Measurements from ENCODE around the gene PREP. TPM values are rescaled to one million over a fixed set of nuclear protein-coding genes. Genes with fewer than 3 reads are reported as not detected.
"Not testable (repeated sequence)": the region's sequence is repeated elsewhere in the genome, so short reads cannot be mapped to it uniquely, and the experiment has no call there.

PREP gene
- polyA plus RNA-seq, 1 of the 3 experiments (the other 2 are of a cell fraction) = 20.9 TPM

- peaks cover 11 to 21% of the 10 kb centered on the region in 2 experiments for H3K36me3 ChIP-seq (replicated peaks in 1 of 2; ENCODE audit: control insufficient read depth in 1 of 2, insufficient read depth in 2 of 2, low read length in 1 of 2)
- H3K4me1 ChIP-seq (ENCODE audit: control insufficient read depth in 1 of 2, insufficient read depth in 2 of 2, low read depth in 1 of 2, low read length in 1 of 2) = peaks cover 6 to 18% of the 10 kb centered on the region in 2 experiments
- H3K4me2 ChIP-seq = 0 out of 2 replicates have a peak overlapping the region, but pooled peaks have one; percentile 9
- TF ChIP-seq EP300 (IDR thresholded peaks at IDR 0.05; ENCODE audit: borderline replicate concordance in 1 of 2, low read depth in 1 of 2, low read length in 1 of 2) = no peak
- H3K79me2 ChIP-seq (ENCODE audit: insufficient read depth) = peaks cover 10% of the 10 kb centered on the region; the same call in 1 of the 2 replicates
- CTCF ChIA-PET = interaction anchor here (0.6 to 2.9 kb wide), 3 partner anchors 15 to 209 kb away, joined by 3 to 17 read pairs (median 3); no protein-coding TSS in a partner anchor
- H2AFZ ChIP-seq (ENCODE audit: low read depth) = no peak overlapping the region
- WGBS (ENCODE audit: low lambda C conversion rate) = 86% methylated on average over 4 of the region's 4 CpGs
- H3K9me3 ChIP-seq = no peaks in the 10 kb centered on the region
- POLR2A ChIA-PET = no interaction called here
- H3K9ac ChIP-seq = no peak overlapping the region
- H3F3A ChIP-seq (replicated peaks; ENCODE audit: insufficient read depth) = peaks cover 22% of the 10 kb centered on the region
- H3K4me3 ChIP-seq (ENCODE audit: low read depth in 2 of 2, low read length in 1 of 2) = no peak overlapping the region
- H4K20me1 ChIP-seq (ENCODE audit: insufficient read depth) = no peaks in the 10 kb centered on the region
- peak overlapping the region; percentile 40 to 67; a peak in 3 of 4 replicates for H3K27ac ChIP-seq (ENCODE audit: low read depth in 2 of 2, low read length in 1 of 2)
- H3K9me2 ChIP-seq = no peaks in the 10 kb centered on the region
- H3K27me3 ChIP-seq (ENCODE audit: insufficient read depth) = no peaks in the 10 kb centered on the region
- DNase-seq = no peak
Observed at GRCh38 chr6:105345506-105345905, 57.4 kb downstream of the PREP start.

GRCh38 chr6:105344881-105345370 is 58.0 kb downstream of the PREP start:
- no peak overlapping the region for H3K9ac ChIP-seq
- H3K9me2 ChIP-seq = no peaks in the 10 kb centered on the region
- POLR2A ChIA-PET = interaction anchor here (0.7 kb wide), 1 partner anchor 11 kb away, joined by 5 read pairs; no protein-coding TSS in a partner anchor
- no peak overlapping the region for H3K4me3 ChIP-seq (ENCODE audit: low read depth in 2 of 2, low read length in 1 of 2)
- no peaks in the 10 kb centered on the region for H4K20me1 ChIP-seq (ENCODE audit: insufficient read depth)
- no peak for TF ChIP-seq FOXM1 (IDR thresholded peaks at IDR 0.05; ENCODE audit: low read depth)
- TF ChIP-seq PBX3 (IDR thresholded peaks at IDR 0.05) = no peak
- no peak for TF ChIP-seq ZBTB33 (IDR thresholded peaks at IDR 0.05; ENCODE audit: borderline replicate concordance, low read depth)
- TF ChIP-seq TCF12 (IDR thresholded peaks at IDR 0.05) = no peak
- TF ChIP-seq MEF2A (IDR thresholded peaks at IDR 0.05; ENCODE audit: borderline replicate concordance, low read depth) = no peak
- no peak for TF ChIP-seq EZH2phosphoT487 (IDR thresholded peaks at IDR 0.05; ENCODE audit: borderline replicate concordance, low read depth)
- TF ChIP-seq GABPA (IDR thresholded peaks at IDR 0.05; ENCODE audit: low read depth) = no peak
- TF ChIP-seq EP300 (IDR thresholded peaks at IDR 0.05; ENCODE audit: borderline replicate concordance in 1 of 2, low read depth in 1 of 2, low read length in 1 of 2) = no peak
- TF ChIP-seq CHD2 (IDR thresholded peaks at IDR 0.05; ENCODE audit: low read length, partially characterized antibody) = no peak
- peaks cover 6 to 18% of the 10 kb centered on the region in 2 experiments for H3K4me1 ChIP-seq (ENCODE audit: control insufficient read depth in 1 of 2, insufficient read depth in 2 of 2, low read depth in 1 of 2, low read length in 1 of 2)
- DNase-seq = no peak
- peaks cover 22% of the 10 kb centered on the region for H3F3A ChIP-seq (replicated peaks; ENCODE audit: insufficient read depth)
- WGBS (ENCODE audit: low lambda C conversion rate) = 94% methylated on average over 2 of the region's 2 CpGs
- no peaks in the 10 kb centered on the region for H3K27me3 ChIP-seq (ENCODE audit: insufficient read depth)
- H2AFZ ChIP-seq (ENCODE audit: low read depth) = no peak overlapping the region
- CTCF ChIA-PET = interaction anchor here (0.7 to 2.9 kb wide), 3 partner anchors 18 to 257 kb away, joined by 3 to 17 read pairs (median 4); no protein-coding TSS in a partner anchor
- H3K79me2 ChIP-seq (ENCODE audit: insufficient read depth) = peaks cover 10% of the 10 kb centered on the region; the same call in 1 of the 2 replicates
- H3K27ac ChIP-seq (ENCODE audit: low read depth in 2 of 2, low read length in 1 of 2) = peak overlapping the region; percentile 40 to 67; a peak in 1 of 4 replicates
- 0 out of 2 replicates have a peak overlapping the region, but pooled peaks have one; percentile 9 for H3K4me2 ChIP-seq
- no peaks in the 10 kb centered on the region for H3K9me3 ChIP-seq
- H3K36me3 ChIP-seq (replicated peaks in 1 of 2; ENCODE audit: control insufficient read depth in 1 of 2, insufficient read depth in 2 of 2, low read length in 1 of 2) = peaks cover 8 to 15% of the 10 kb centered on the region in 2 experiments

- H3K9me3 ChIP-seq; H3K4me1 ChIP-seq (ENCODE audit: control insufficient read depth in 1 of 2, insufficient read depth in 2 of 2, low read depth in 1 of 2, low read length in 1 of 2); DNase-seq; H2AFZ ChIP-seq (ENCODE audit: low read depth); H3K4me2 ChIP-seq; POLR2A ChIA-PET; H3K9ac ChIP-seq; H3K9me2 ChIP-seq; H3K4me3 ChIP-seq (ENCODE audit: low read depth in 2 of 2, low read length in 1 of 2); H3F3A ChIP-seq (replicated peaks; ENCODE audit: insufficient read depth); H3K27ac ChIP-seq (ENCODE audit: low read depth in 2 of 2, low read length in 1 of 2); H3K27me3 ChIP-seq (ENCODE audit: insufficient read depth); H4K20me1 ChIP-seq (ENCODE audit: insufficient read depth): not testable (repeated sequence)
- WGBS (ENCODE audit: low lambda C conversion rate) = 93% methylated on average over 21 of the region's 21 CpGs
- CTCF ChIA-PET = interaction anchor here (1.0 kb wide), 1 partner anchor 25 kb away, joined by 4 read pairs; no protein-coding TSS in a partner anchor
- Histone ChIP-seq H3K36me3 (replicated peaks in 1 of 2; ENCODE audit: control insufficient read depth in 1 of 2, insufficient read depth in 2 of 2, low read length in 1 of 2) (peaks cover 4 to 14% of the 10 kb centered on the region in 2 experiments), H3K79me2 (ENCODE audit: insufficient read depth) (peaks cover 10% of the 10 kb centered on the region; the same call in 1 of the 2 replicates)
Observed at GRCh38 chr6:105338350-105338983, 64.4 kb downstream of the PREP start.

All from SK-N-SH (cell line).